HG02884 (cell line): ENCODE measurements around the gene CLPSL2.

ENCODE experiments used
- ATAC-seq: cut with Tn5 transposase; IDR thresholded peaks from one replicate; pipeline ENCODE4 v1.9.1; 2021; ENCODE audit warnings: mild to moderate bottlenecking, moderate library complexity; ENCODE audit not compliant: unreplicated experiment

The CLPSL2 gene

DNA sequence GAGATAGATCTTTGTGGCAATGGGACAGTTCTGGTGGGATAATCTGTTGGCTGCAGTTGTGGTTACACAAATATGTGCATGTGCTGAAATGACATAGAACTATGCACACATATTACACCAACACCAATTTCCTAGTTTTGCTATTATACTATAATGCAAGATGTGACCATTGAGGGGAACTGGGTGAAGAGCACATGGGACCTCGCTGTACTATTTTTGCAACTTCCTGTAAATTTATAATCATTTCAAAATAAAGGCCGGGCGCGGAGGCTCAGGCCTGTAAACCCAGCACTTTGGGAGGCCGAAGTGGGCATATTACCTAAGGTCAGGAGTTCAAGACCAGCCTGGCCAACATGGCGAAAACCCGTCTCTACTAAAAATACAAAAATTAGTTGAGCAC is 30.9 kb upstream of the CLPSL2 start:
- ATAC-seq, result no peak

- no peak for ATAC-seq
Observed at GRCh38 chr6:35746516-35746915, 29.9 kb upstream of the CLPSL2 start.

DNA sequence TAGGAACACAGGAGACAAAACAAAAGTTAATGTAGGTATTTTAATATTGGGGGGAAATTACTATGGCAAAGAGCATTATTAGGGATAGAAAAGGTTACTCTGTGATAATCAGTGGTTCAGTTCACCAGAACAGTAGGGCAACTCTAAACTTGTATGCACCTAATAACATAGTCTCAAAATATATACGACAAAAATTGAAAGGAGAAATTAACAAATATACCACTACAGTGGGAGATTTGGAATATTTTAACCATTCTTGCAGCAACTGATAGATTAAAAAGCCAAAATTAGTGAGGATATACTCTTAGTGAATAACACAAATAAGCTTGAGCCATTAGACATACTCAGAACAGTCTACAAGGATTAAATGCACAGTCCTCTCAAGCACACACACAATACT is 28.5 kb upstream of the CLPSL2 start:
- ATAC-seq, result no peak

GRCh38 chr6:35750557-35750956 is 25.8 kb upstream of the CLPSL2 start:
- ATAC-seq, result no peak

GRCh38 chr6:35751594-35751993 is 24.8 kb upstream of the CLPSL2 start:
- ATAC-seq, result no peak

DNA sequence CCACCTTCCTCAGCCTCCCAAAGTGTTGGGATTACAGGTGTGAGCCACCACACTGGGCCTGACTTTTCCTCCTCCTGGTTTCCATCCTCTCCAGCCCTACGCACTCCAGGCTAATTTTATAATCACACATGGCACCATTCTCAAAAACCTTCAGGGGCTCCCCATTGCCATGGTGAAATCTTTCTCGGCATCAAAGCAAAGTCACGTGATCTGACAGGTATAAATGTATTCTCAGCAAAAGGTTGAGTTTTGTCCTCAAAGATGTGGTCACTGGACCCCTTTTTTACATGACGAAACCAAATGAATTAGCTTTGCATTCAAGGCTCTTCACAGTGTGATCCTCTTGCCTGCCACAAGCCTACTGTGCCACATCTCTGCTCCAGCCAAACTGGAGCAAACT is 24.1 kb upstream of the CLPSL2 start:
- no peak for ATAC-seq

DNA sequence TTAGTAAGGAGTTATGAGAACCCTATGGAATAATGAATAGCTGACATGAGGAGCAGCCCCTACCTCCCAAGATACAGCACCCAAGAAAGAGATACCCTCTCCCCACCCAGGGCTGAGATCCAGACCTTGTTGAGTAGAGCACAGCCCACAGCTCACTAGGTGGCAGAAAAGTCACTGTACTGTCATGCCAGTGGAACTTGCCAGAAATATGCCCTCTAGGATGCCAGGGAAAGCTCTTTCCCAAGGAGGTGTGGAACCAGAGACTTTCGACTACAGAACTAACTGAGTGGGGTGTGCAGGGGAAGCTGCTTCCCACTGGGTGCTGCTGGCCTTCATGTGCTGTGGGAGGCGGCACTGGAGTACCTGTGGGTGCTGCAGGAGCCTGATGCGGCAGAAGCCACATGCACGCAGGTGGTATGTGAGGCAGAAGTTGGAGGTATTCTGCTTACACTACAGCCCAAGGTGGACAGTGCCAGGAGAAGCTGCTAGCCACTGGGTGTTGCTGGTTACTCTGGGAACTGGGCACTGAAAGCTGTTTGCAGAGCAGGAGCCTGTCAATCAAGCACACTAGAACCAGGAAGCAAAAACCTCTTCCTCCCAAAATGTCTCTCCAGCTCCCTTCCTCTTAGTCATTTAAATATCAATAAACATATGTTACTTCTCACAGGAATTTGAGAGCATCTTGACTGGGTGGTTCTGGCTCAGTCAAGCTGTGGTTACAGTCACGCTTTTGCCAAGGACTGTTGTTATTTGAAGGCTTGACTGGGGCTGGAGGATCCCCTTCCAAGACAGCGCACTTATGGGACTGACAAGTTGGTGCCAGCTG is 21.7 kb upstream of the CLPSL2 start:
- ATAC-seq, result no peak

GRCh38 chr6:35755278-35755924 is 21.0 kb upstream of the CLPSL2 start:
- ATAC-seq, result no peak

GRCh38 chr6:35757456-35758123 is 18.8 kb upstream of the CLPSL2 start:
- no peak for ATAC-seq

GRCh38 chr6:35759426-35759825 is 17.0 kb upstream of the CLPSL2 start:
- ATAC-seq, result no peak

DNA sequence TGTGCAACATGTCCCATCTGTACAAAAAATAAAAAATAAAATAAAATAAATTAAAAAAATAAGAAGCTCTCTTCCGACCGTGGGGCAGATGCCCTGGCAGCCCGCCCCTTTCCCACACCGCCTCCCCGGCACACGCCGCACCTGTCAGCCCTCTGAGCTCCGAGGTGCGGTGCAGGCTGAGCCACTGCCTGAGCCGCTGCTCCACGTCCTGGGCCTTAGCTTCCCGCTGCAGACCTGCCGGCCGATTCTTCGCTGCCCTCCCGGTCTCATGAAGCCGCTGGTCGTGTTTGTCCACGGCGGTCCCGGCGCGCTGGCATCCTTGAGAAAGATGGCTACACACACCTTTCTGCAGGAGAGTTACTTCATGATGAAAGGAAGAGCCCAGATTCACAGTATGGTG is 10.7 kb upstream of the CLPSL2 start:
- no peak for ATAC-seq

GRCh38 chr6:35769211-35769610 is 7.2 kb upstream of the CLPSL2 start:
- no peak for ATAC-seq

DNA sequence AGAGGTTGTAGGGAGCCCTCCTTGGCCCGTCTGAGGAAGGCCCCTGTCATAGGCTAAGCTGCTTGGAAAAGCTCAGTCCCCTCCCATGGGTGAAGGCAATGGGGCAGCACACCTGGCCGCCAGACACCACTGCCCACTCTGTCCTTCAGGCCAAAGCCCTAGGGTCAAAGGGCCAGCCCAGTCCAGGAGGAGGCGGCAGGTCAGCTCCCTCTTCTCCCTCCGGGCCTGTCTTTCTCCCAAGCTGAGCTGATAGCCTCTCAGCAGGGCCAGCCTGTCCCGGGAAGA is 5.1 kb upstream of the CLPSL2 start:
- no peak for ATAC-seq

- no peak for ATAC-seq
Observed at GRCh38 chr6:35774116-35774794, 2.1 kb upstream of the CLPSL2 start.

DNA sequence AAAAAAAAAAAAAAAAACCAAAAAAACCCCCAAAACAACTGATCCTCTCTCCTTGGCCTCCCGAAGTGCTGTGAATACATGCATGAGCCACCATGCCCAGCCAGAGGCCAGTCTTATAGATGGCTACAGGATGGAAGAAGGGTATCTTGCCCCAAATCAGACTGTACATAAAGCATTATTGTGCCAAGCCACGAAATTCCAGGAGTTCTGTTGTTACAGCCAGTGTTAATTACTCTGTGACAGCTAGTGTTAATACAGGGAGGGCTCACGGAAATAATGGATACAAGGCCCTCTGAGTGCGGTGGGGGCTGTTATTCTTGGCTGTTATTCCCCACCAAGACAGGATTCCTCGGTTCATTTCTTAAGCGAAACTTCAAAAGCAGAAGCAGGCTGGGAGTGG is 1.4 kb upstream of the CLPSL2 start:
- ATAC-seq, result no peak

DNA sequence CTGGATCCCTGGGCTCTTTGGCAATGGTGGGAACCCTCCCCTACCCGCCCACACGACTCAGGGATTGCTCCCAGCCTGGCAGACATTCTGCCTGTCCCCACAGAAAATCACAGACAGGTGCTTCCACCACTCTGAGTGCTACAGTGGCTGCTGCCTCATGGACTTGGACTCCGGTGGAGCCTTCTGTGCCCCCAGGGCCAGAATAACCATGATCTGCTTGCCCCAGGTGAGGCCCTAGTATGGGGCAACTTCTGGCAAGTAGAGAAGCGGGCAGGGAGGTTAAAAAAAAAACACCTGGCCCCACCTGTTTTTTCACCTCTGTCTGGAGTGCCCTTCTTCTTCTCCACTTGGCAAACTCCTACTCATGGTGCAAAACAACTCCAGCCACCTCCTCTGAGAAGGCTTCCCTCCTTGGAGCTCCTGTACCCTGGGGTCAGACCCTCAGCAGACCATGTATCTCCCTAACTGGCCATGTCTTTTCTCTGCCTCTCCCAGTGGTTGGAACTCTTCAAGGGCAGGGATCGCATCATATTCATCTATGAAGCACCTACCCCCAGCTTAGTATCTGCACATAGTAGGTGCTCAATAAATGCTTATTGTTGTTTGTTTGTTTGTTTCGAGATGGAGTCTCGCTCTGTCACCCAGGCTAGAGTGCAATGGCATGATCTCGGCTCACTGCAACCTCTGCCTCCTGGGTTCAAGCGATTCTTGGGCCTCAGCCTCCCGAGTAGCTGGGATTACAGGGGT is 1.1 kb downstream of the CLPSL2 start:
- no peak for ATAC-seq

GRCh38 chr6:35778437-35778836 is 2.0 kb downstream of the CLPSL2 start:
- no peak for ATAC-seq

GRCh38 chr6:35780719-35781118 is 4.3 kb downstream of the CLPSL2 start, which contains the start of gene CLPSL1:
CLPSL1 (plus strand) TSS chr6:35781019; CDS start chr6:35781111, 92 bp downstream.
- ATAC-seq, result no peak

DNA sequence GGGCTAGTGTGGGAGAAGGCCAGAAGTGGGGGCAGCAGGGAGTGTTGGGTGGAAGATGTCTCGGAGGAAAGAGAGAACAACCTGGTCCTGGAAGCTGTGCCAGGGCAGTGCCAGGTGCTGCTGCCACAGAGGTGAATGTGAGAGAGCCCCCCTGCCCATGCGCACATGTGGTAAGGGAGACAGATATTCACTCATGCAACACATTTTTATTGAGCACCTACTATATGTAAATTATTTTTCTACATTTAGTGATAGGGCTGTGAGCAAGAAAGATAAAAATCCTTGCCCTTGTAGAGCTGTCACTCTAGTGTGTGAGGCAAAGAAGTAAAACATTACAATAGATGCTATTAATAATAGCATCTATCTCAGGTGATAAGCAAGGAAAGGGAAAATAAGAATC is 4.9 kb downstream of the CLPSL2 start:
- no peak for ATAC-seq

DNA sequence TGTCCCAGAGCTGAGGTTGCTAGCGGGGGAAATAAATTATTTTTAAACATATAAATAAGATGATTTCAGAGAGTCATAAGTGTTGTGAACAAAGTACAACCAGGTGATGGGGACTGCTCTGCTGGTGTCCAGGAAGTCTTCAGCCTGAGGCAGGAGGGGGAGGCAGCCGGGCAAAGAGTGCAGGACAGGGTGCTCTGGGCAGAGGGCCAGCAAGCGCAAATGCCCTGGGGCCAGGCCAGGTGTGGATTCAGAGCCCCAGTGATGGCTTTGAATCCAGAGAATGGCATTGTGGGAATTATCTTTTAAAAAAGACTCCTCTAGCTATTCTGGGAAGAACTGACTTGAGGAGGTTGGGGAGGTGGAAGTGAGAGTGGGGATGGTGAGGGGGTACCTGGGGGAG is 6.0 kb downstream of the CLPSL2 start:
- no peak for ATAC-seq

DNA sequence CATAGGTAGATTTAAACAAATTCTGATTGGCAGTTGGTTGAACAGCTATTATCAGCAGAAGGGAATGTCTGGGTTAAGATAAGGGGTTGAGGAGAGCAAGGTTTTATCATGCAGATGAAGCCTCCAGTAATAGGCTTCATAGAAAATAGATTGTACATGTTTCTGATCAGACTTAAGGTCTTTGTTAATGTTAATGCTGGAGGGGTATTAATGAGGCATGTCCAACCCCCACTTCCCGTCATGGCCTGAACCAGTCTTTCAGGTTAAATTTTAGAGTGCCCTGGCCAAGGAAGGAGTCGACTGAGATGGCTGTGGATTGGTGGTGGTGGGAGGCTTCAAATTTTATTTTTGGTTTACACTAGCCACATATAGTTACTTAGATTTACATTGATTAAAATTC is 7.8 kb downstream of the CLPSL2 start:
- no peak for ATAC-seq
